ENCODE measurements around the gene ZNF532.
"Not testable (repeated sequence)": the region's sequence is repeated elsewhere in the genome, so short reads cannot be mapped to it uniquely, and the experiment has no call there.

ZNF532 gene

GRCh38 chr18:59013744-59014143 lies 149.1 kb downstream of the ZNF532 start:
- DNase-seq, result no peak

- no peak for DNase-seq
Observed at GRCh38 chr18:59015531-59016152, 151.0 kb downstream of the ZNF532 start.

GRCh38 chr18:59021500-59021899 lies 156.8 kb downstream of the ZNF532 start:
- peak; percentile 61 for DNase-seq

DNA sequence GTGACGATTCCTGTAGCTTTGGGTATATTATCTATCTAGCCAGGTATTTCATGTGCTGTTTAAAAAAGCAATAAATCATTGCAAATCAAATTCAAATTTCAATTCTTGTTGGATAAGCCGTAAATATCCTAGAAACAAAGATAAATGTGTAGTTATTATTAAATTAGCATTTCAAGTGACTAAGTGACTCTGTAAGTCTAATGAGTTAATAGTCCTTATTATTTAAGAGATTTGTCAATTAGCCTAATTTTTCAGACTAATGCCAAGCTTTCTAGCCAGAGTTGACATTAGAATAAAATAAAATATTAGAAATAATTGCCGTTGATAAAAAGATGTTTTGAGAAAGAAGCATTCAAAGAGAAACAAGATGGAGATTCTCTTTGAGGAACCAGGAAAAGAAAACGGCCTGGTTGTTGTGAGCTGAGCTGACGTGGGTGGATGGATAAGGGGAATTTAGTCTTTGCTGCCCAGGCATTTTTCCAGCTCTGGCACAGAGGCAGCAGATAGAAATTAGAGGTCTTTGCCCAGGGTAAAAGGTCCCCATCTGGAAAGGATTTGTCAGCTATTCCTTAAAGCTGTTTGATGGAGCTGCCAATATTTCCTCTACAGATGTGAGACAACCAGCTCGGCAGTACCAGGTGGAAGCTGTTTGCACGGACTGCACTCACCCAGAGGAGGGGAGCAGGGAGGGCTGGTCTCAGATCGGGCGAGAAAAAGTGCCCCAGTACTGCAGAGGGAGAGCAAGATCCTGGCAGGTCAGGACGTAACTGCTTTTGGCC lies 157.7 kb downstream of the ZNF532 start:
- DNase-seq, result no peak

DNA sequence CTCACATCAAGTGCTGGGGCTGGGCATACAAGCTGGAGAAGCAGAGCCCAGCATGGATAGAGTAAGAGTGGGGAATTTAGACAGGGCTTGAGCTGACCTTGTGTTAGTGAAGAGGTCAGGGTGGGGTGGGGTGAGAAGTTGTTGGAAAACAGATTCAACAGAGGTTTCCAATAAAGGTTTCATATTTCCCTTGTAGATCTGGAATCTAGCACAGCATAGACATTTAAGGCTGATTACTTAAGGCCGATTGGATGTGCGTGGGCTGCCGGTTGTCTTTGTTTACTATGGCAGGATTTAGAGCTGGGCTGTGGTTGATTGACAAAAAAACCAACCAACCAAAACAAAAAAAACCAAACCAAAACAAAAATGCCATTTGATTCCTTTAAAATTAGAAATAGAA lies 160.2 kb downstream of the ZNF532 start:
- DNase-seq, result no peak

- DNase-seq, result not testable (repeated sequence)
Observed at GRCh38 chr18:59025532-59025931, 160.9 kb downstream of the ZNF532 start.

GRCh38 chr18:59026364-59026763 lies 161.7 kb downstream of the ZNF532 start:
- no peak for DNase-seq

- DNase-seq, result no peak
Observed at GRCh38 chr18:59026831-59027410, 162.2 kb downstream of the ZNF532 start.

DNA sequence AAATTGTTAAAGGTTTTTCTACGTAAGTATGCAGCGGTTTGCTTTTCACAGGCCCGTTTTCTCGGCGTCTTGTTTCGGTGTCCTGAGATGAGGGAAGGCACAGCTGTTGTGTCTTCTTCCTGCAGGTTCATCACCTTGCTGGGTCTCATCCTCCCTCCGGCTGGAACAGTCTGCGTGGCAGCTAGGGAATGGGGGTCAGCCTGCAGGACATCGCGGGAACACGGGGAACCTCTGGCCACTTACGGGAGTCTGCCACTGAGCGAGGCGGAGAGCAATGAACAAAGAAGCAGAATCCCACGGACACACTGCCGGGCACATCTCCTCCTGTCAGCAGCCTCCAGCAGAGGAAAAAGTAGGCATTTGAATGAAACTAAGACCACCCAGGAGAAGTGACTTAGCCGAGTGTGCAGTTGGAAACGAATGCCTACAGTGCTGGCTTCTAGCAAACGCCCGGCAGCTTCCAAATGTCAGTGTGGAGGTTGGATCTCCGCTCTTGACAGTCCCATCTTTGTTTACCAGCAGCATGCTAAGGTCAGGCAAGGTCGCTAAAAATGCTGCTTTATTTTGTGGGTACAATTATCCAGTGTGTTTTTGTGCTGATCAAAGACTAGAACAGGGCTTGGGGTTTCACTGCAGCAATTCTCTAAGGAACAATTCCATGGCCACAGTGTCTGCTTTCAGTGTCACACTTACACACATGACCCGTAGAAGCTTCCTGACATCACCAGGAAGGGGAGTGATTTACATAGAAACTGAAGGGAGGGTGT lies 165.2 kb downstream of the ZNF532 start:
- DNase-seq, result no peak

GRCh38 chr18:59032308-59032707 lies 167.6 kb downstream of the ZNF532 start:
- DNase-seq, result no peak

DNA sequence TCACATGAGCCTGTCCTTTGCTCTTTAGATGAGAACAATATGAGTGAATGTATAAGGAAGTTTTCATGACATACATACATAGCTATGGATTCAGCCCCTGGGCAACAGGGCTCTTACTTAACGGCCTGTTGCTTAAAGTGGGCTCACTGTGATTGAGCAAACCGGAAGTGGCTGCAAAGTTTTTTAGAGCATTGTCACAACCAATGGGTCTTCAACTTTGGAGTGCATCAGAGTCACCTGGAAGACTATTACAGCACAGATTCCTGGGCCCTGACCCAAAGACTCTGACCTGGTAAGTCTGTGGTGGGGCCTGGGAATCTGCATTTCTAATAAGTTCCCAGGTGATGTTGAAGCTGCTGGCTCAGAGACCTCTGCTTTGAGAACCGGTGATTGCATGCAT lies 168.7 kb downstream of the ZNF532 start:
- no peak for DNase-seq

DNA sequence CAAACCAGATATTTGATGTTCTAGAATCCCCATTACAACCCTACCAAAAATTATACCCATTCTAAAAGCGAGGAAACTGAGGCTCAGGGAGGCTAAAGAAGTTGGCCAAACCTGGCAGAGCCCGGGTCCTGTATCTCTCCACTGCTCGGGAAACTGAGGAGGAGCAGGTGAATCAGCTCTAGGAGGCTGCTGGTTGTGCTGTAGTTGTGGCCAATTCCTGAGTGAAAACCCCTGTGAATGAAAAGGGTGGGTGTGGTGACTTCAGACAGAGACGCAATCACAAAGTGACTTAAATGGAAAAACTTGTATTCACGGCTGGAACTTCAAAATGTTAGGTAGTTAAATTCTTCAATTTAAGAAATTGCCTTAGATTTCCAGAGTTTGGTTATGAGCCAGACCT lies 169.3 kb downstream of the ZNF532 start:
- DNase-seq, result no peak

GRCh38 chr18:59035591-59035990 lies 170.9 kb downstream of the ZNF532 start:
- no peak for DNase-seq

All from COR-L47 (cell line).